Dedifferentiated amniotic fluid mesenchymal stem cell (primary cell): Measurements from ENCODE around the gene MBD5.
A peak's percentile ranks its signal among the peaks of the same experiment; 100 is the strongest.

ENCODE experiments used
- DNase-seq: peaks from one replicate; pipeline ENCODE4 v3.0.0-alpha.2; 2016; ENCODE audit errors: extremely low spot score

The MBD5 gene

GRCh38 chr2:148218326-148219075, 197.6 kb downstream of the MBD5 start:
- DNase-seq = no peak

- no peak for DNase-seq
Measured at GRCh38 chr2:148221166-148221565, 200.3 kb downstream of the MBD5 start.

GRCh38 chr2:148221926-148222325, 201.0 kb downstream of the MBD5 start:
- DNase-seq = no peak

- DNase-seq = no peak
Measured at GRCh38 chr2:148231858-148232257, 211.0 kb downstream of the MBD5 start.

GRCh38 chr2:148234143-148234542, 213.3 kb downstream of the MBD5 start:
- no peak for DNase-seq

- peak; percentile 34 for DNase-seq
Measured at GRCh38 chr2:148237911-148238310, 217.0 kb downstream of the MBD5 start.

- no peak for DNase-seq
Measured at GRCh38 chr2:148238561-148238960, 217.7 kb downstream of the MBD5 start.

- no peak for DNase-seq
Measured at GRCh38 chr2:148240838-148241237, 219.9 kb downstream of the MBD5 start.

- DNase-seq = peak; percentile 78
Measured at GRCh38 chr2:148244593-148245292, 223.9 kb downstream of the MBD5 start.

- no peak for DNase-seq
Measured at GRCh38 chr2:148251993-148252392, 231.1 kb downstream of the MBD5 start.

GRCh38 chr2:148252646-148253045, 231.8 kb downstream of the MBD5 start:
- no peak for DNase-seq

- DNase-seq = no peak
Measured at GRCh38 chr2:148253685-148254084, 232.8 kb downstream of the MBD5 start.

GRCh38 chr2:148255929-148256328, 235.0 kb downstream of the MBD5 start:
- no peak for DNase-seq

- no peak for DNase-seq
Measured at GRCh38 chr2:148257276-148257675, 236.4 kb downstream of the MBD5 start.

- no peak for DNase-seq
Measured at GRCh38 chr2:148258124-148258523, 237.2 kb downstream of the MBD5 start.

GRCh38 chr2:148259674-148260073, 238.8 kb downstream of the MBD5 start:
- no peak for DNase-seq

GRCh38 chr2:148263890-148264289, 243.0 kb downstream of the MBD5 start:
- DNase-seq = no peak

- DNase-seq = no peak
Measured at GRCh38 chr2:148273158-148273691, 252.3 kb downstream of the MBD5 start.

GRCh38 chr2:148279216-148279615, 258.3 kb downstream of the MBD5 start:
- DNase-seq = no peak

- no peak for DNase-seq
Measured at GRCh38 chr2:148282201-148282600, 261.3 kb downstream of the MBD5 start.

GRCh38 chr2:148292431-148292830, 271.5 kb downstream of the MBD5 start:
- DNase-seq = no peak

GRCh38 chr2:148298196-148298595, 277.3 kb downstream of the MBD5 start:
- DNase-seq = no peak

GRCh38 chr2:148299616-148300015, 278.7 kb downstream of the MBD5 start:
- DNase-seq = no peak
